ENCODE data around the gene IL17RC. TPM values are rescaled to one million over a fixed set of nuclear protein-coding genes. Genes with fewer than 3 reads are reported as not detected.

The IL17RC gene
- total RNA-seq, 1 experiment from 2014 or later, result 23.6 TPM

DNA sequence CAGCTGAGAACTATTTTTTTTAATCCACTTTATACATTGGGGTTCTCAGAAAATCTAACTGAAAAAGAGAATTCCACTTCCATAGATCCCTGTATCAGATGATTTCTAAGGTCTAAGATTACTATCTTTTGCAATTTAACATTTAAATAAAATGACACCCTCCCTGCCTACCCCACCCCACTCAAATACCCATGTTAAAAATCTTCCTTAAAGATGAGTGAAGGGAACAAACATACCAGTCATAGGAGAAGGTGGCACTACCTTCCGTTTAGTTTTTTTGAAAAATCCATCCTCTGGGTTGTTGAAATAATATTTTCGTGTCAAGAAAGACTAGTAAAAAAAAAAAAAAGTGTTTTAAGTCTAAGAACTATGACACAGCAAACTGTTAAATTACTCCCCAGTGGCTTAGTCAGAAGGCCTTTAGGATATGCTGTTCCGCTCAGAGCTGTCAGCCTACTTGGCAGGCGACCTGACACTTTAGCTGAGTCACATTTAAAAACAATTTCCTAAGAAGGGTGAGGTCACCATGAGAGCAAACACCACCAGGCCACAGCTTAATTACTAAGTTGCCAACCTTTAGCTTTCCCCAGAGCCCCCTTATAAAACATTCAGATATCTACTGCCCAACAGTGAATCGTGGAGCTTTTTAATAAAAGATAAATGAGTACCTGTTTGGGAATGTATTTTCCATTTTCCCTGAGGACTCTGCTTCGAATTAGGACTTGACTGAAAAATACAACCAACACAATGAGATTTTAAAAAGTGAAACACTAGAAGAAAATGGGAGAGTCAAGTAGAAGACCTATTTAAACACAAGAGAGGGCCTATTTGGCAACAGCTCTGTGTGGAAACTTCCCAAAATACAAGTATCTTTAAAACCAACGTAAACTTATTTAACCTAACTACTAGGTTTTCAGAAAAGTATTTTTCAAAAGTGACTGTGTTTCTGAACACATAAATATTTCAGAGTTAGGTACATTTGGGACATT is 60.1 kb downstream of the IL17RC start:
- POLR2A ChIA-PET, result interaction anchor here (0.5 kb wide), 1 partner anchor 18 kb away, joined by 3 read pairs; no protein-coding TSS in a partner anchor
- no TSS peak for BruUV-seq (replicated peaks)
- CTCF ChIA-PET, result no interaction called here
- intact Hi-C loops (cut with micrococcal nuclease; ENCODE audit: unreplicated experiment), result no loop called here
- DNase-seq (ENCODE audit: low read depth, low spot score) (peak; percentile 87), ATAC-seq (peak; percentile 99)
- H3K27me3 ChIP-seq (ENCODE audit: control insufficient read depth, insufficient read depth, low read length), result no peaks in the 10 kb centered on the region
- no peaks in the 10 kb centered on the region for H3K9me3 ChIP-seq (ENCODE audit: control insufficient read depth, insufficient read depth, low read depth, low read length)
- H3K27ac ChIP-seq (ENCODE audit: low read length), result peak overlapping the region; percentile 30; the same call in 1 of the 2 replicates
- H3K4me1 ChIP-seq (ENCODE audit: control insufficient read depth, insufficient read depth, low read length), result peaks cover 14% of the 10 kb centered on the region
- no peak overlapping the region for H3K4me3 ChIP-seq (ENCODE audit: low read depth in 2 of 2, low read length in 2 of 2)
- H3K36me3 ChIP-seq (ENCODE audit: control insufficient read depth, insufficient read depth, low read length), result no peaks in the 10 kb centered on the region; the same call in 1 of the 2 replicates
- in situ Hi-C loops (cut with HindIII; ENCODE audit: low pct_unique_long_range_greater_than_20kb, low sequenced_read_pairs), result no loop called here
- TF ChIP-seq SIN3A (IDR thresholded peaks at IDR 0.05; ENCODE audit: borderline replicate concordance, insufficient read depth, low read depth, low read length) (peak; percentile 77; the same call in 1 of the 2 replicates), POLR2AphosphoS5 (IDR thresholded peaks at IDR 0.05; ENCODE audit: low read depth, low read length) (peak; percentile 61; the same call in 1 of the 2 replicates), TCF7L2 (IDR thresholded peaks at IDR 0.05; ENCODE audit: low read depth, low read length) (no peak)
- TF ChIP-seq, protein P1, sequence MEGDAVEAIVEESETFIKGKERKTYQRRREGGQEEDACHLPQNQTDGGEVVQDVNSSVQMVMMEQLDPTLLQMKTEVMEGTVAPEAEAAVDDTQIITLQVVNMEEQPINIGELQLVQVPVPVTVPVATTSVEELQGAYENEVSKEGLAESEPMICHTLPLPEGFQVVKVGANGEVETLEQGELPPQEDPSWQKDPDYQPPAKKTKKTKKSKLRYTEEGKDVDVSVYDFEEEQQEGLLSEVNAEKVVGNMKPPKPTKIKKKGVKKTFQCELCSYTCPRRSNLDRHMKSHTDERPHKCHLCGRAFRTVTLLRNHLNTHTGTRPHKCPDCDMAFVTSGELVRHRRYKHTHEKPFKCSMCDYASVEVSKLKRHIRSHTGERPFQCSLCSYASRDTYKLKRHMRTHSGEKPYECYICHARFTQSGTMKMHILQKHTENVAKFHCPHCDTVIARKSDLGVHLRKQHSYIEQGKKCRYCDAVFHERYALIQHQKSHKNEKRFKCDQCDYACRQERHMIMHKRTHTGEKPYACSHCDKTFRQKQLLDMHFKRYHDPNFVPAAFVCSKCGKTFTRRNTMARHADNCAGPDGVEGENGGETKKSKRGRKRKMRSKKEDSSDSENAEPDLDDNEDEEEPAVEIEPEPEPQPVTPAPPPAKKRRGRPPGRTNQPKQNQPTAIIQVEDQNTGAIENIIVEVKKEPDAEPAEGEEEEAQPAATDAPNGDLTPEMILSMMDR (IDR thresholded peaks at IDR 0.05), result no peak
- TF ChIP-seq, protein P2, sequence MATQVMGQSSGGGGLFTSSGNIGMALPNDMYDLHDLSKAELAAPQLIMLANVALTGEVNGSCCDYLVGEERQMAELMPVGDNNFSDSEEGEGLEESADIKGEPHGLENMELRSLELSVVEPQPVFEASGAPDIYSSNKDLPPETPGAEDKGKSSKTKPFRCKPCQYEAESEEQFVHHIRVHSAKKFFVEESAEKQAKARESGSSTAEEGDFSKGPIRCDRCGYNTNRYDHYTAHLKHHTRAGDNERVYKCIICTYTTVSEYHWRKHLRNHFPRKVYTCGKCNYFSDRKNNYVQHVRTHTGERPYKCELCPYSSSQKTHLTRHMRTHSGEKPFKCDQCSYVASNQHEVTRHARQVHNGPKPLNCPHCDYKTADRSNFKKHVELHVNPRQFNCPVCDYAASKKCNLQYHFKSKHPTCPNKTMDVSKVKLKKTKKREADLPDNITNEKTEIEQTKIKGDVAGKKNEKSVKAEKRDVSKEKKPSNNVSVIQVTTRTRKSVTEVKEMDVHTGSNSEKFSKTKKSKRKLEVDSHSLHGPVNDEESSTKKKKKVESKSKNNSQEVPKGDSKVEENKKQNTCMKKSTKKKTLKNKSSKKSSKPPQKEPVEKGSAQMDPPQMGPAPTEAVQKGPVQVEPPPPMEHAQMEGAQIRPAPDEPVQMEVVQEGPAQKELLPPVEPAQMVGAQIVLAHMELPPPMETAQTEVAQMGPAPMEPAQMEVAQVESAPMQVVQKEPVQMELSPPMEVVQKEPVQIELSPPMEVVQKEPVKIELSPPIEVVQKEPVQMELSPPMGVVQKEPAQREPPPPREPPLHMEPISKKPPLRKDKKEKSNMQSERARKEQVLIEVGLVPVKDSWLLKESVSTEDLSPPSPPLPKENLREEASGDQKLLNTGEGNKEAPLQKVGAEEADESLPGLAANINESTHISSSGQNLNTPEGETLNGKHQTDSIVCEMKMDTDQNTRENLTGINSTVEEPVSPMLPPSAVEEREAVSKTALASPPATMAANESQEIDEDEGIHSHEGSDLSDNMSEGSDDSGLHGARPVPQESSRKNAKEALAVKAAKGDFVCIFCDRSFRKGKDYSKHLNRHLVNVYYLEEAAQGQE (IDR thresholded peaks at IDR 0.05; ENCODE audit: insufficient read depth in 1 of 2, low read depth in 2 of 2, low read length in 1 of 2), result no peak

DNA sequence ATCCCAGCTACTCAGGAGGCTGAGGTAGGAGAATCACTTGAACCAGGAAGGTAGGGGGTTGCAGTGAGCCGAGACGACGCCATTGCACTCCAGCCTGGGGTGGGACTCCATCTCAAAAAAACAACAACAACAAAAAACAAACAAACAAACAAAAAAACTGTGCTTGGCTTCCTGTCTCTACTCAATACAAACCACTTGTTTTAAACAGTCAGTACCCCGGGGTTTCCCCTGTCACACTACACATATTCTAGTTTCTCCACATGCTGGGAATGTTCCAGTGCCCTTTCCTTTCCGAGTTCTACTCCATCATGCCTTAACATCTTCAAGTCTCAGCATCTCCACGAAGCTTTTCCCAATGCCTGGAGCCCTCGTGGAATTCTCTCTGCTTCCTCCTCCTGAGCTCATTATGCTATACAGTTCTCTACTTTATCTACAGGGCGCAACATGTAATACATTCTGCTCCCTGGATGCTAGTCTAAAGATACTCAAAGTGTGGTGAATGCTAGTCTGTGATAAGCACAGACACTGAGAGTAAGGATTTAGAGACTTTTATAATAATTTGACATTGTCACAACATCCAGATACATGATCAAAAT is 61.9 kb downstream of the IL17RC start:
- Histone ChIP-seq H3K27me3 (ENCODE audit: control insufficient read depth, insufficient read depth, low read length) (no peaks in the 10 kb centered on the region), H3K36me3 (ENCODE audit: control insufficient read depth, insufficient read depth, low read length) (no peaks in the 10 kb centered on the region; the same call in 1 of the 2 replicates), H3K4me1 (ENCODE audit: control insufficient read depth, insufficient read depth, low read length) (peaks cover 14% of the 10 kb centered on the region), H3K27ac (ENCODE audit: low read length) (no peak overlapping the region), H3K4me3 (ENCODE audit: low read depth in 2 of 2, low read length in 2 of 2) (no peak overlapping the region), H3K9me3 (ENCODE audit: control insufficient read depth, insufficient read depth, low read depth, low read length) (no peaks in the 10 kb centered on the region)
- CTCF ChIA-PET, result no interaction called here
- no peak for ATAC-seq
- in situ Hi-C loops (cut with HindIII; ENCODE audit: low pct_unique_long_range_greater_than_20kb, low sequenced_read_pairs), result no loop called here
- TF ChIP-seq SIN3A (IDR thresholded peaks at IDR 0.05; ENCODE audit: borderline replicate concordance, insufficient read depth, low read depth, low read length) (no peak), TCF7L2 (IDR thresholded peaks at IDR 0.05; ENCODE audit: low read depth, low read length) (no peak), POLR2AphosphoS5 (IDR thresholded peaks at IDR 0.05; ENCODE audit: low read depth, low read length) (no peak)
- TF ChIP-seq, protein P1 (IDR thresholded peaks at IDR 0.05), result no peak
- TF ChIP-seq, protein P2 (IDR thresholded peaks at IDR 0.05; ENCODE audit: insufficient read depth in 1 of 2, low read depth in 2 of 2, low read length in 1 of 2), result no peak
- POLR2A ChIA-PET, result no interaction called here
- intact Hi-C loops (cut with micrococcal nuclease; ENCODE audit: unreplicated experiment), result no loop called here
- BruUV-seq (replicated peaks), result no TSS peak
- no peak for DNase-seq (ENCODE audit: low read depth, low spot score)

All from Panc1 (cell line).